BJ (cell line): ENCODE measurements around the gene BOLA2B. TPM values are rescaled to one million over a fixed set of nuclear protein-coding genes. Genes with fewer than 3 reads are reported as not detected.
"Not testable (repeated sequence)": the region's sequence is repeated elsewhere in the genome, so short reads cannot be mapped to it uniquely, and the experiment has no call there.

Source experiments
- CTCF ChIA-PET: fragments of 350-600 bp; formaldehyde crosslinking; extraction: SDS; loops from one replicate; lab custom pipeline; 2021; ENCODE audit warnings: antibody characterized with exemption, inconsistent platforms; lab: Yijun Ruan, JAX
- POLR2A ChIA-PET: fragments of 300-600 bp; sonication (Branson Sonifier 250); formaldehyde crosslinking; extraction: SDS; loops from one replicate; lab custom pipeline; 2021; ENCODE audit warnings: antibody characterized with exemption; lab: Charles Lee
- DNase-seq: peaks from one replicate; pipeline ENCODE4 v3.0.0-alpha.2; 2011; ENCODE audit warnings: low read depth
- H3K27me3 ChIP-seq: 2 replicates; pipeline ENCODE4 v1.6.0; 2011; ENCODE audit warnings: low read length; ENCODE audit not compliant: control insufficient read depth, insufficient read depth
- H3K36me3 ChIP-seq: 2 replicates; pipeline ENCODE4 v1.5.1; 2011; ENCODE audit warnings: low read length; ENCODE audit not compliant: control insufficient read depth, insufficient read depth
- H3K4me3 ChIP-seq: 2 replicates; pipeline ENCODE4 v1.5.1; 2011; ENCODE audit warnings: low read depth, mild to moderate bottlenecking, control low read depth, low read length
- CTCF ChIP-seq: IDR thresholded peaks from 2 replicates; pipeline ENCODE4 v1.5.1; 2011; ENCODE audit warnings: low read depth, mild to moderate bottlenecking, control low read depth, inconsistent platforms, low read length, moderate library complexity; ENCODE audit not compliant: insufficient read depth
- polyA plus RNA-seq: library from polyadenylated mRNA; depleted of rRNA; stranded (reverse); fragments of >200 nt; gene quantifications from 2 replicates; pipeline ENCODE4 v1.2.3, GENCODE V29; 2011

The BOLA2B gene
- polyA plus RNA-seq, 1 experiment: 50.2 TPM

GRCh38 chr16:30180741-30181140, 12.7 kb downstream of the BOLA2B start:
- Histone ChIP-seq H3K36me3 (no peaks in the 10 kb centered on the region), H3K27me3 (peaks cover 1% of the 10 kb centered on the region; the same call in 1 of the 2 replicates), H3K4me3 (no peak overlapping the region)
- DNase-seq: no peak
- ChIA-PET CTCF (no interaction called here), POLR2A (interaction anchor here (0.7 kb wide), 1 partner anchor 69 kb away, joined by 15 read pairs; no protein-coding TSS in a partner anchor)
- no peak for TF ChIP-seq CTCF

GRCh38 chr16:30179931-30180330, 13.5 kb downstream of the BOLA2B start:
- H3K4me3 ChIP-seq: no peak overlapping the region
- CTCF ChIA-PET: no interaction called here
- TF ChIP-seq CTCF: no peak
- DNase-seq: no peak
- H3K36me3 ChIP-seq: no peaks in the 10 kb centered on the region
- POLR2A ChIA-PET: no interaction called here
- H3K27me3 ChIP-seq: peaks cover 1% of the 10 kb centered on the region; the same call in 1 of the 2 replicates

GRCh38 chr16:30179195-30179594, 14.3 kb downstream of the BOLA2B start:
- ChIA-PET POLR2A (no interaction called here), CTCF (interaction anchor here (0.5 kb wide), 1 partner anchor 637 kb away, joined by 3 read pairs; no protein-coding TSS in a partner anchor)
- DNase-seq: no peak
- TF ChIP-seq CTCF: no peak
- Histone ChIP-seq H3K4me3 (no peak overlapping the region), H3K27me3 (peaks cover 1% of the 10 kb centered on the region; the same call in 1 of the 2 replicates), H3K36me3 (no peaks in the 10 kb centered on the region)

- DNase-seq, H3K4me3 ChIP-seq, H3K27me3 ChIP-seq, CTCF ChIA-PET, POLR2A ChIA-PET, H3K36me3 ChIP-seq: not testable (repeated sequence)
Measured at GRCh38 chr16:30176876-30177275, 16.6 kb downstream of the BOLA2B start.

- TF ChIP-seq CTCF: no peak
- no peaks in the 10 kb centered on the region for H3K27me3 ChIP-seq
- ChIA-PET POLR2A (no interaction called here), CTCF (no interaction called here)
- H3K36me3 ChIP-seq: no peaks in the 10 kb centered on the region
- H3K4me3 ChIP-seq: no peak overlapping the region
- DNase-seq: no peak
Measured at GRCh38 chr16:30173054-30173453, 20.4 kb downstream of the BOLA2B start.

- DNase-seq, H3K27me3 ChIP-seq, POLR2A ChIA-PET, H3K36me3 ChIP-seq, H3K4me3 ChIP-seq, CTCF ChIA-PET: not testable (repeated sequence)
Measured at GRCh38 chr16:30170145-30170544, 23.3 kb downstream of the BOLA2B start.

- CTCF ChIA-PET, DNase-seq, H3K4me3 ChIP-seq, H3K27me3 ChIP-seq, H3K36me3 ChIP-seq, POLR2A ChIA-PET: not testable (repeated sequence)
Measured at GRCh38 chr16:30169416-30169815, 24.1 kb downstream of the BOLA2B start.

GRCh38 chr16:30168746-30169145, 24.7 kb downstream of the BOLA2B start:
- H3K4me3 ChIP-seq, POLR2A ChIA-PET, H3K36me3 ChIP-seq, DNase-seq, CTCF ChIA-PET, H3K27me3 ChIP-seq: not testable (repeated sequence)
